ENCODE measurements around the gene RPH3AL. TPM values are rescaled to one million over a fixed set of nuclear protein-coding genes. Genes with fewer than 3 reads are reported as not detected.
A peak's percentile ranks its signal among the peaks of the same experiment; 100 is the strongest.

Gene RPH3AL
- total RNA-seq, 4 donors from 2014 or later = 10.0 to 51.1 (median 25.7) TPM

DNA sequence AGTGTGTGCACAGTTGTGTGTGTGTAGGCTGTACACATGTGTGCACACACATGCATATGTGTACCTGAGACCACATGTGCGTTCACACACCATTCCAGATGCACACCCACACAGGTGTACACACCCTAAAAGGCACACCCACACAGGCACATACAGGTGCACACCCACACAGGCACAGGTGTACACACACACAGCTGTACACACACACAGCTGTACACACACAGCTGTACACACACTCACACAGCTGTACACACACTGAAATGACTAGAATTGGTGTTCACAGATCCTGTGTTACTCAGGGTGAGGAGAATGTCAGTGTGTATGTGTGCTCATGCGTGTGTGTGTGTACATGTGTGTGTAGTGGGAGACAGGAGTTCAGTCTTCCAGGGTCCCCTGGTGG is 155.3 kb downstream of the RPH3AL start:
- DNase-seq (ENCODE audit: low spot score) (no peak), ATAC-seq (ENCODE audit: low FRiP score) (no peak)
- no peak for TF ChIP-seq CTCF (IDR thresholded peaks at IDR 0.05)

DNA sequence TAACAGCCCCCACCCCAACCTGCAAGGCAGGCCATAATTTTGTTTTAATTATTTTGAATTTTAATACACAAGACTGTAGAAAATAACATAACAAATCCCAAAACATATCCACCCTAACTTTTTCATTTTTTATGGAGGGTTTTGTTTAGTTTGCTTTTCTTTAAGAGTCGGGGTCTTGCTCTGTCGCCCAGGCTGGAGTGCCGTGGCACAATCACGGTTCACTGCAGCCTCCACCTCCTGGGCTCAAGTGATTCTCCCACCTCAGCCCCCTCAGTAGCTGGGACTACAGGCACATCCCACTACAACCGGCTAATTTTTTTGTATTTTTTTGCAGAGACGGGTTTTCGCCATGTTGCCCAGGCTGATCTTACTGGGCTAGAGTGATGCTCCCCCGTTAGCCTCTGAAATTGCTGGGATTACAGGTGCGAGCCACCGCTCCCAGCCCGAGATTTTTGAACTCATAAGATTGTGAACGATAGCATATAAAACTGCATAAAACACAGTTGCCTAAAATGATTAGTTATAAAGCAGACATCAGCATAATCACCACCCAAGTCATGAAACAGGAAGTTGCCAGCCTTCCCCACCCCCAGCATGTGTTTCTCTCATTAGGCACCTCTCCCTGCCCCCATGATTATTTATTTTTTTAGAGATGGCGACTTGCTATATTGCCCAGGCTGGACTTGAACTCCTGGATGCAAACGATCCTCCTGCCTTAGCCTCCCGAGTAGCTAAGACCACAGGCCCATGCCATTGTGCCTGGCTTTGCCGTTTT is 157.6 kb downstream of the RPH3AL start:
- ATAC-seq (ENCODE audit: low FRiP score) (no peak), DNase-seq (ENCODE audit: low spot score) (no peak)
- no peak for TF ChIP-seq CTCF (IDR thresholded peaks at IDR 0.05)

DNA sequence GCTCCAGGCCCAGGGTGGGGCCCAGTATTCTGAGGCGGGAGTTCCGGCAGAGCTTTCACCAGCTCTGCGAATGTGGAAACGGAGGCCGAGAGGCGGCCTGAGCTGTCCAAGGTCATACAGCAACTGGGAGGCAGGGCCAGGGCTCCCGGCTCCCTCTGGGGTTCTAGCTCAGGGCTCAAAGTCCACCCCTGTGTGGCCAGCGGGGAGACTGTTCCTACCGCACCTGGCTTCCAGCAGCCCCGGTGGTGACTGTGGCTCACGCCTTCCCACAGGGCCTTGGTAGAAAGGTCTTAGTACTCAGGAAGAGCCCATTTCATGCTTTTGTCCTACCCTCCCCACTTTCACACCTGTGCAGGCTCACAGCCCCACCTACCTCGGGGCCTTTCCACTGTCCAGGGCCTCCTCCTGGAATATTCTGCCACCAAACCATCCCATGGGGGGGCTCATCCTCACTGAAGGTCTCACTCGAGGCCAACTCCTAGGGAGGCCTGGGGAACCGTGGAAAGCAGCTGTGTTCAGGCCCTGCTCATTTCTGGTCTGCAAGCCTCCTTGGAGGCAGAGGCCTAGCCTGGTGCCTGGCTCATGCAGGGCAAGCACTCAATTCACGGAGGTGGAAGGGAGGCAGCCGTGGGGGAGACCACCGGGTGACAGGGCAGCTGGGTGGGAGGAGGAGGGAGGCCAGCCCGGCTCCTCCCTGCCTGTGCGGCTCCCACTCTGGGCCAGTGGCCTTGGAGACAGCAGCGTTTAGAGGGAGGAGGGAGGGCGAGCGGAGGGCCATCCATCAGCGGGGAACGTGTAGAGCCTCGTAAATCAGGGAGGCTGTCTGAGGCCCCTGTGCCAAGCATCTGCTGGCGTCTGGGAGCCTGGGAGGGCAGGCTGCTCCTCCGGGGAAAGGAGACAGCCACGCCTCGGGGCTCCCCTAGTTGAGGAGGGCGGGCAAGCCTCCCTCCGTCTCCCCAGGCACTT is 158.5 kb downstream of the RPH3AL start:
- TF ChIP-seq CTCF (IDR thresholded peaks at IDR 0.05) = no peak
- DNase-seq (ENCODE audit: low spot score) (no peak), ATAC-seq (ENCODE audit: low FRiP score) (peak; percentile 38)

DNA sequence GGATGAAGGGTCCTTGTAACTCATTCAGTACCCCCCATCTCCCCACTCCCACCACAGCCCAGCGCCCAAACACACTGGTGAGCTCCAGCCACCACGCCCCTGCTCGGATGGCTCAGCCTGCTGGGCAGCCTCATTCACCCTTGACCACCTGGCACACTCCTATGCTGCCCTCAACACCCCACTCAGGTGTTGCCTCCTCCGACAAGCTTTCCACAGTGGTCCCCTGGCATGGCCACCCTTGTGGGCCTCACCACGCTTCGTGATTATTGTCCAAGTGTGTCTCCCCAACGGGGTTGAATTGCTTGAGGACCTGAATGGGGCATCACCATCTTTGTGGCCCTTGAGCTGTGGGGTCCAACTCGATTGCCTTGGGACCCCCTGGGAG is 159.2 kb downstream of the RPH3AL start:
- DNase-seq (ENCODE audit: low spot score) (no peak), ATAC-seq (ENCODE audit: low FRiP score) (no peak)
- no peak for TF ChIP-seq CTCF (IDR thresholded peaks at IDR 0.05)

DNA sequence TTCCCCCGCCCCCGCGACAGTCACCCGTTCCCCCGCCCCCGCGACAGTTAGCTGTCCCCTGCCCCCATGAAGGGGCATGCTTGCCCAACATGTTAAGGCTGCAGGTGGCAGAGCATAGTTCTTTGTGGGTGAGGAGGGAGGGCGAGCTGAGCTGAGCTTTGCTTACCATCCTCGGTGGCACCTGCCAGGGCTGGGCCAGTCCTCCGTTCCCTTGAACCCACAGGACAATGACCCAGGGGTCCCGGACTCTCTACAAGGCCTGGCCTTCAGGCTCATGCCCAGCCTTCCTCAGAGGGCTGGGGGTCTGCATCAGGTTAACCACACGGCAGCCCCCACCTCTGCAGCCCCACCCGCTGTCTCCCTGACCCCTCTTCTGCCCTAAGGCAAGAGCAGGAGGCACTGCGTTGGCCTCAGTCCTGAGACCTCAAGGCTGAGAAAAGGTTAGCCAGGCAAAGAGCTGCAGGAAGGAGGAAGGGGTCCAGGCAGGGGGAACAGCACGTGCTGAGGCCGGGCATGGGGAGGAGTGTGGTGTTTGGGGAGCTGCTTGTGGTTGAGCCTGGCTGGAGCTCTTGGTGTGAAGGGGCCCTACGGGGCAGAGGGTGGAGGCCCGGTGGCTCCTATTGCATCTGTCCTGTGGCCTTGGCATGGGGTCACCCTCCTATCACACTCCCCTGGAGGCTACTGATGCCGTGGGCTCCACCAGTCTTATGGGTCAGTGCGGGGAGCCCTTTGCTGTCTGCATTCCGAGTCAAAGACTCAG is 159.8 kb downstream of the RPH3AL start:
- no peak for DNase-seq (ENCODE audit: low spot score)
- no peak for ATAC-seq (ENCODE audit: low FRiP score)
- no peak for TF ChIP-seq CTCF (IDR thresholded peaks at IDR 0.05)

DNA sequence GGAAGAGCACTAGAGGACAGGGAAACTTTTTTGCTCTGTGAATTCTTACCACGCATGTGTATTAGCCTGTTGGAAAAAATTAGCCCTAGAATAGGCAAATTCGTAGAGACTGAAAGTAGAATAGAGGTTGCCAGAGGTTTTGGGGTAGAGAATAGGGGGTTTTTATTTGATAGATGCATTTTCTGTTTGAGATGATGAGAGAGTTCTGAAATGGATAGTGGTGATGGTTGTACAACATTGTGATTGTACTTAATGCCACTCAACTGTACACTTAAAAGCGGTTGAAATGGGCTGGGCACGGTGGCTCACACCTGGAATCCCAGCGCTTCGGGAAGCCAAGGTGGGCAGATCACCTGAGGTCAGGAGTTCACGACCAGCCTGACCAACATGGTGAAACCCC is 163.2 kb downstream of the RPH3AL start:
- no peak for DNase-seq (ENCODE audit: low spot score)
- ATAC-seq (ENCODE audit: low FRiP score) = no peak
- TF ChIP-seq CTCF (IDR thresholded peaks at IDR 0.05) = no peak

Measured in omental fat pad (tissue), 4 donors.